ENCODE data around the gene FKBP5.
A peak's percentile ranks its signal among the peaks of the same experiment; 100 is the strongest.
"Not testable (repeated sequence)": the region's sequence is repeated elsewhere in the genome, so short reads cannot be mapped to it uniquely, and the experiment has no call there.

FKBP5 gene

DNA sequence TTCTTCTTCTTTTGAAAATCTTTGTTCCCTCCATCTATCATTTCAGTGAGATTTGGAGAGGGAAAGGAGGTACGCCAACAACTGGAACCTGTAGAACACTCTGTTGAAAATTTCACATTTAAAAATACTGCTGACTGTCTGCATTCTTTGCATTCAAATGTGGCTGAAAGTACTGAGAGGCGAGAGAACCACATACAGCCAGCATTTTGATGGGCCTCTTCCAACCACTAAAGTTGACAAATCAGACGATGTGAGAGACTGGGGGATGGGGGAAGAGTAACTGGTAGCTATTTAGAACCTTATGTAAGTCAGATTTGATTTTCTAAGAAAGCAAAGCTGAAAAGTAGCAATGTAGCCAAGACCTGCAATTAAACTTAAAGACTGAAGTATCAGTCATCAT is 77.5 kb downstream of the FKBP5 start:
- DNase-seq (ENCODE audit: low read depth): peak; percentile 46

DNA sequence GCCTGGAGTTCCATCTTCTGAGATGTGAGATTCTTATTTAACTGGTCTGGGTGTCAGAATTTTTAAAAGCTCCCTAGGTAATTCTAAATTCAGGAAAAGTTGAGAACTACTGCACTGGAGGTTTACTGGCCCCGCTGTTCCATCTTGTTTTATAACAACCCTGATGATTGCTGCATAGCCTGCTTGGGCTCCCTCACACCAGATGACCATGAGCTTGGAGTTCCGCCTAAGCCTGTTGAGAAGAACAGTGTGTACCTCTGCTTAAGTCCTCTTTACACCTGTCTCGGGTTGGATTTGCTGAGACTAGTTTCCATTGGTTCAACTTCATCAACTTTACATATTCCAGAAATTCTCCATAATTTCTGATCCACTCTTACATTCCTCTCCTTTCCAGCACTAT is 77.9 kb downstream of the FKBP5 start:
- DNase-seq (ENCODE audit: low read depth): no peak

GRCh38 chr6:35609588-35609987 is 79.1 kb downstream of the FKBP5 start:
- no peak for DNase-seq (ENCODE audit: low read depth)

- no peak for DNase-seq (ENCODE audit: low read depth)
Measured at GRCh38 chr6:35607517-35608233, 81.0 kb downstream of the FKBP5 start.

DNA sequence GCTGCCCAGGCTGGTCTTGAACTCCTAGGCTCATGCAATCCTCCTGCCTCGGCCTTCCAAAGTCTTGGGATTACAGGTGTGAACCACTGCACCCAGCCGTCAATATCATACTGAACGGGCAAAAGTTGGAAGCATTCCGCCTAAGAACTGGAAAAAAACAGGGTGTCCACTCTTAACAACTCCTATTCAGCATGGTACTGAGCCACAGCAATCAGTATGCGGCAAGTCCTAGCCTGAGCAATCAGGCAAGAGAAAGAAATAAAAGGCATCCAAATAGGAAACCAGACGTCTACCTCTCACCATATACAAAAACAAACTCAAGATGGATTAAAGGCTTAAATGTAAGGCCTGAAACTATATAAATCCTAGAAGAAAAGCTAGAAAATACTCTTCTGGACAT is 83.1 kb downstream of the FKBP5 start:
- DNase-seq (ENCODE audit: low read depth): no peak

DNA sequence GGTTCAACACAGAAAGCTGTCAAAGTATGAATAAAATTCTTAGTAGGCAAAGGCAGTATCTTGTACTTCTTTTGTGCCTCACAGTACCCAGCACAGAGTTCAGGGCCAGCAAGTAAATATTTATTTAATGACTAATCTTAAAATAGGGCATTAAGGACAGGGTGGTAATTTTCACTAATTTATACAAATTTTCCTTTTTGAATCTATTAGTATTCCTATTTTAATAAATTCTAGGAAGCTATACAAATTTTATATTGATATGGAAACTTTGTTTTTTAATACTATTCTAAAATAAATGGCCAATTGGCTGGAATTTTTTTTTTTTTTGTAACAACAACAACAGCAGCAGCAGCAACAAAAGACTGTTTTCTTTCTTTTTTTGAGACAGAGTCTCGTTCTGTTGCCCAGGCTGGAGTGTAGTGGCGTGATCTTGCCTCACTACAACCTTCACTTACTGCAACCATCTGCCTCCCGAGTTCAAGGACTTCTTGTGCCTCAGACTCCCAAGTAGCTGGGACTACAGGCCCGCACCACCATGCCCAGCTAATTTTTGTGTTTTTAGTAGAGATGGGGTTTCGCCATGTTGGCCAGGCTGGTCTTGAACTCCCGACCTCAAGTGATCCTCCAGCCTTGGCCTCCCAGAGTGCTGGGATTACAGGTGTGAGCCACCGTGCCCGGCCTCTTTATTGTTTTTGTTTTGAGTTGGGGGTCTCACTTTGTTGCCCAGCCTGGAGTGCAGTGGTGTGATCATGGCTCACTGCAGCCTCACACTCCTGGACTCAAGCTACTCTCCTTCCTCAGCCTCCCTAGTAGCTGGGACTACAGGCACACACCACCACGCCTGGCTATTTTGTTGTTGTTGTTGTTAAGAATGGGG is 85.2 kb downstream of the FKBP5 start:
- peak; percentile 49 for DNase-seq (ENCODE audit: low read depth)

GRCh38 chr6:35602133-35602946 is 86.4 kb downstream of the FKBP5 start:
- DNase-seq (ENCODE audit: low read depth): peak; percentile 78

DNA sequence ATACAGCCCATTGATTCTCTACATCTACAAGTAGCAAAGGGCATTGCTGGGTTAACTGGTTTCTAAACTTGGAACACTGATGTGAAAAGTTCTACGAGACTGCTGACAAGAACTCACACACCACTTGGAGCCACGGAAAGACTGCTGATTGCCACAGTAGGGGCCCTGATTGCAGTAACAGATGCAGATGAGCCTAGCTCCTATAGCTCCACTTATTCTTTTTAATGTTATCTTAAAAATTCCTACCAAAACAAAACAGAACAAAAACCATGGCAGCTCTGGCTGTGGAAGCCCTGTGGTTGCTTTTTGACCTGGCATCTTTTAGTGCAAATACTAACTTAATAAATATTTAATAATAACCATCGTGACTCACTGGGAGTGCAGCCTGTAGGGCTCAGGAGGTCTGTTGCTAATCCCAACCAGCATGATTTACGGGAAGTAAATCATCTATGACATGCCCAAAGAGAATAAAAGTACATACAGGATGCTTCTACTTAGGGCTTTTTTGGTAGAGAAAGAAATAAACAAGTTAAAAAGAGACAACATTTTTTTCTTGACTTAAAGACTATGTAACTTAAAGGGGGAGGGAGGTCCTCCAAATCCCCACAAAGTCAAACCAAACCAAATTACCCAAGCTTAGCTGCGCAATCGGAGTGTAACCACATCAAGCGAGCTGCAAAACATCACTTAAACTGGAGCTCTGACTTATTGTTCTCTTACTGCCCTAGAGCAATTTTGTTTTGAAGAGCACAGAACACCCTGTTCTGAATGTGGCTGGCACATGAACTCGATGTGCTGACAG is 87.2 kb downstream of the FKBP5 start:
- peak; percentile 97 for DNase-seq (ENCODE audit: low read depth)

- DNase-seq (ENCODE audit: low read depth): no peak
Measured at GRCh38 chr6:35600659-35601125, 88.0 kb downstream of the FKBP5 start.

GRCh38 chr6:35599761-35600658 is 88.7 kb downstream of the FKBP5 start:
- DNase-seq (ENCODE audit: low read depth): no peak

GRCh38 chr6:35598621-35599020 is 90.1 kb downstream of the FKBP5 start:
- not testable (repeated sequence) for DNase-seq (ENCODE audit: low read depth)

- DNase-seq (ENCODE audit: low read depth): peak; percentile 65
Measured at GRCh38 chr6:35596448-35597442, 92.0 kb downstream of the FKBP5 start.

- no peak for DNase-seq (ENCODE audit: low read depth)
Measured at GRCh38 chr6:35594503-35595186, 94.1 kb downstream of the FKBP5 start.

- no peak for DNase-seq (ENCODE audit: low read depth)
Measured at GRCh38 chr6:35592178-35592577, 96.5 kb downstream of the FKBP5 start.

DNA sequence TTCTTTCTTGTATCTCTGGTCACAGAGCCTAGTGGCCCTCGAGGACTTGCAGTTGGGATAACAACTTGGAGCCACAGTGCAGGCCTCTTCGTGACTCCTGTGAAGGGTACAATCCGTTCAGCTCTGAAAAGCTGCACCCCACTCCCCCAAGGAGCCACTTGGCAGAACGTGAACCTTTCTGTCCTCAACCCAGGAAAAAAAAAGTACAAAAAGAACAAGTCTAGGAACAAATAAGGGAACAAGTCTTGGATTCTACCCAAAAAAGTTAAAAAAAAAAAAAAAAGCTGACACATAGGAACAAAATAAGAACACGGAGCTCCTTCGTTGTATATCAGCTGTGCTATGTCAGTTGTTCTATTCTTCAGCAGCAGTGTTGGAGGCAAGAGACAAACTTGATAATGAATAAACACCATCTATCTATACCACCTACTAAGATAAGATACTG is 98.1 kb downstream of the FKBP5 start:
- DNase-seq (ENCODE audit: low read depth): peak; percentile 45

GRCh38 chr6:35589904-35590303 is 98.8 kb downstream of the FKBP5 start:
- no peak for DNase-seq (ENCODE audit: low read depth)

DNA sequence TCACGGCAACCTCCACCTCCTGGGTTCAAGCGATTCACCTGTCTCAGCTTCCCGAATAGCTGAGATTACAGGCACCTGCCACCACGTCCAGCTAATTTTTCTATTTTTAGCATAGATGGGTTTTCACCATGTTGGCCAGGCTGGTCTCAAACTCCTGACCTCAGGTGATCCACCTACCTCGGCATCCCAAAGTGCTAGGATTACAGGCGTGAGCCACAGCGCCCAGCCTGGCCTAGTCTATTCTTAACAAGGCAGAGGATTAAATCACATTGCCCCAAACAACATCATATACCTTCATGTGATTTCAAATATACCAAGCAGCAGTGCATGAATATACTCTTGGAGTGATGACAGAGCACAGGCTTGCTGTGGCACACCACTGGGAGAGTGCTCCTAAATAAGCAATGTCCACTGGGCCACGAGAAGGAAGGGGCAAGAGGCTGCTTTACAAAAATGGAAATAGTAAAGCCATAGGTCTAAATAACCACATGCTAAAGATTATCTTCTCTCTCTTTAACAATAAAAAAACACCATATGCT is 99.4 kb downstream of the FKBP5 start:
- no peak for DNase-seq (ENCODE audit: low read depth)

- DNase-seq (ENCODE audit: low read depth): peak; percentile 43
Measured at GRCh38 chr6:35587167-35587566, 101.5 kb downstream of the FKBP5 start.

All from fibroblast of gingiva (primary cell).